ENCODE results near the gene TMEM18.

TMEM18 gene

DNA sequence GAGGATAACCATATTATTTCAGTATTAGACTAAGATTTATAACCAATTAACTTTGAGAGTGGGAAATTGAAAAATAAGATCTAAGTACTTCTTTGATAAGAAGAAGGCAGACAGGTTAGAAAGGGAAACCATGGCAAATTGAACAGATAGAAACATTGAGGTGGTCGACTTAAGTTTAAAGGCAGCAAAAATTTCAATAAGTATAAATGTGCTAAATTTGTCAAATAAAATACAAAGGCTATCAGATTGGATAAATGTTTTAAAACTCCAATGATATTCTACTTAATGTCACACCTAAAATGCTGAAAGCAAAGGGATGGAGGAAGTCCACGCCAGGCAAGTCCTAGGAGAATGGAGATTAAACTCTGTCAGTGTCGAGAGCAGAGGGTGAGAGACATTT lies 59.2 kb downstream of the TMEM18 start:
- DNase-seq: no peak
